ENCODE data around the gene SLC12A5.

SLC12A5 gene

GRCh38 chr20:46022411-46023147 lies 6.4 kb upstream of the SLC12A5 start:
- no peak overlapping the region; a peak in 1 of 22 replicates for H3K27ac ChIP-seq
- peak overlapping the region; percentile 84 to 98 (median 95) for H3K4me2 ChIP-seq
- TF ChIP-seq Cebpa-rat (IDR thresholded peaks at IDR 0.05) = no peak
- no peaks in the 10 kb centered on the region for H3K27me3 ChIP-seq
- H3K4me1 ChIP-seq = peaks cover 22 to 57% (median 44%) of the 10 kb centered on the region in 10 experiments
- H3K9me3 ChIP-seq (replicated peaks in 1 of 11) = peaks cover 0 to 2% (median under 1%) of the 10 kb centered on the region in 11 experiments; a peak in 5 of 22 replicates
- H3K36me3 ChIP-seq = peaks cover 0 to 1% (median 0%) of the 10 kb centered on the region in 11 experiments; a peak in 1 of 22 replicates
- H4K20me1 ChIP-seq = peaks cover 15 to 53% (median 44%) of the 10 kb centered on the region in 11 experiments; a peak in 20 of 22 replicates
- peak overlapping the region; percentile 53 to 76 (median 66) for H3K4me3 ChIP-seq
- peak overlapping the region in 10 of 11 experiments; percentile 44 to 82 (median 64); a peak in 17 of 22 replicates for H3K9ac ChIP-seq

- no peak overlapping the region for H3K9ac ChIP-seq
- H3K4me1 ChIP-seq = peaks cover 17 to 52% (median 39%) of the 10 kb centered on the region in 10 experiments
- H3K36me3 ChIP-seq = no peaks in the 10 kb centered on the region; a peak in 1 of 22 replicates
- peaks cover 21 to 52% (median 49%) of the 10 kb centered on the region in 11 experiments; a peak in 20 of 22 replicates for H4K20me1 ChIP-seq
- H3K4me2 ChIP-seq = peak overlapping the region in 9 of 11 experiments; percentile 21 to 98 (median 94); a peak in 13 of 22 replicates
- no peaks in the 10 kb centered on the region for H3K27me3 ChIP-seq
- TF ChIP-seq Cebpa-rat (IDR thresholded peaks at IDR 0.05) = no peak
- peak overlapping the region in 1 of 10 experiments; percentile 59; a peak in 1 of 20 replicates for H3K4me3 ChIP-seq
- H3K27ac ChIP-seq = no peak overlapping the region
- no peaks in the 10 kb centered on the region for H3K9me3 ChIP-seq (replicated peaks in 1 of 11)
Measured at GRCh38 chr20:46023148-46023484, 5.9 kb upstream of the SLC12A5 start.

DNA sequence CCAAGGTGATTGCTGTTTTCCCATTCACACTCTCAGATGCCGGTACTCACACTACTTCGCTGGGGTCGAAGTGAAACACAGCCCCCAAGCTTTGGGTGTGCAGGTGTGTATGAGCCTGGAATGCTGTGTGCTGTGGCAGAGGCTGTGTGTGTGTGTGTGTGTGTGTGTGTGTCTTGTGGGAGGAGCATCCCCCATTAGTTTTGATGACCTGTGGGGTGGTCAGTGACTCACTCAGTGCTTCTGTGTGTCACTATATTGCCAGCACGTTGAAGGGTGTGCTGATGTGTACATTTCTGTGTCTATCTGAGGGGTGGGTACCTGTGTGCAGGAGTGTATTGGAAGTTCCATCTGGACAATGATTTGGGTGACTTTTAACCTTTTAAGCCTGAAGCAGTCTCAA lies 5.0 kb upstream of the SLC12A5 start:
- Histone ChIP-seq H3K4me1 (peaks cover 13 to 43% (median 30%) of the 10 kb centered on the region in 10 experiments), H3K36me3 (no peaks in the 10 kb centered on the region; a peak in 1 of 22 replicates), H3K27me3 (peaks cover 0 to 7% (median 0%) of the 10 kb centered on the region in 11 experiments; a peak in 4 of 22 replicates), H3K4me3 (no peak overlapping the region), H4K20me1 (peaks cover 22 to 61% (median 58%) of the 10 kb centered on the region in 11 experiments; a peak in 20 of 22 replicates), H3K9me3 (replicated peaks in 1 of 11) (no peaks in the 10 kb centered on the region), H3K27ac (no peak overlapping the region), H3K9ac (no peak overlapping the region), H3K4me2 (no peak overlapping the region)
- no peak for TF ChIP-seq Cebpa-rat (IDR thresholded peaks at IDR 0.05)

- Histone ChIP-seq H4K20me1 (peaks cover 22 to 70% (median 59%) of the 10 kb centered on the region in 11 experiments; a peak in 20 of 22 replicates), H3K4me3 (no peak overlapping the region), H3K9me3 (replicated peaks in 1 of 11) (no peaks in the 10 kb centered on the region), H3K27ac (no peak overlapping the region), H3K4me1 (peaks cover 10 to 29% (median 18%) of the 10 kb centered on the region in 10 experiments), H3K4me2 (no peak overlapping the region), H3K36me3 (no peaks in the 10 kb centered on the region; a peak in 1 of 22 replicates), H3K27me3 (peaks cover under 1 to 21% (median 10%) of the 10 kb centered on the region in 11 experiments; a peak in 20 of 22 replicates), H3K9ac (no peak overlapping the region)
- no peak for TF ChIP-seq Cebpa-rat (IDR thresholded peaks at IDR 0.05)
Measured at GRCh38 chr20:46025376-46025783, 3.6 kb upstream of the SLC12A5 start.

GRCh38 chr20:46027245-46027853 lies 1.7 kb upstream of the SLC12A5 start:
- Histone ChIP-seq H3K27me3 (peaks cover 20 to 40% (median 30%) of the 10 kb centered on the region in 11 experiments), H3K9me3 (replicated peaks in 1 of 11) (no peaks in the 10 kb centered on the region), H3K9ac (no peak overlapping the region), H3K27ac (no peak overlapping the region), H4K20me1 (peaks cover 22 to 89% (median 78%) of the 10 kb centered on the region in 11 experiments; a peak in 20 of 22 replicates), H3K4me1 (peaks cover 0 to 15% (median 7%) of the 10 kb centered on the region in 10 experiments; a peak in 15 of 20 replicates), H3K4me3 (no peak overlapping the region), H3K4me2 (no peak overlapping the region), H3K36me3 (no peaks in the 10 kb centered on the region; a peak in 1 of 22 replicates)
- no peak for TF ChIP-seq Cebpa-rat (IDR thresholded peaks at IDR 0.05)

DNA sequence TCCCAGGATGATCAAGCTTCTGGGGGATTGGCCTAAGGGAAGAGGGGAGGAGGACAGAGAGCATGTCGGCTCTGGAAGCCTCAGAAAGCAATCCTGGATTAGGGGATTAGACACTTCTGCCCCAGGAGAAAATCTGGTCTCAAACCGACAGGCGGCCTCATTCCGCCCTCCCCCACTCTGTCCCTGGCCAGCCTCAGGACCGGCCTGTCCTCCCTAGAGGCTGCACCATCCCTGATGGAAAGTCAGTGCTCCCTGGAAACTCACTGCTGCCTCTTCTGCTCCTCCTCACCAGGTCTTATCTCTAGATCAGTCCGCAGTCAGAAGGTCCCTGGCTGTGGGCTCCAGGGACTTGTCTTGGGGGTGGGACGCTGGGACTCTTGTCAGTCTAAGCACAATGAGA lies 905 bp upstream of the SLC12A5 start:
- no peaks in the 10 kb centered on the region; a peak in 1 of 22 replicates for H3K36me3 ChIP-seq

DNA sequence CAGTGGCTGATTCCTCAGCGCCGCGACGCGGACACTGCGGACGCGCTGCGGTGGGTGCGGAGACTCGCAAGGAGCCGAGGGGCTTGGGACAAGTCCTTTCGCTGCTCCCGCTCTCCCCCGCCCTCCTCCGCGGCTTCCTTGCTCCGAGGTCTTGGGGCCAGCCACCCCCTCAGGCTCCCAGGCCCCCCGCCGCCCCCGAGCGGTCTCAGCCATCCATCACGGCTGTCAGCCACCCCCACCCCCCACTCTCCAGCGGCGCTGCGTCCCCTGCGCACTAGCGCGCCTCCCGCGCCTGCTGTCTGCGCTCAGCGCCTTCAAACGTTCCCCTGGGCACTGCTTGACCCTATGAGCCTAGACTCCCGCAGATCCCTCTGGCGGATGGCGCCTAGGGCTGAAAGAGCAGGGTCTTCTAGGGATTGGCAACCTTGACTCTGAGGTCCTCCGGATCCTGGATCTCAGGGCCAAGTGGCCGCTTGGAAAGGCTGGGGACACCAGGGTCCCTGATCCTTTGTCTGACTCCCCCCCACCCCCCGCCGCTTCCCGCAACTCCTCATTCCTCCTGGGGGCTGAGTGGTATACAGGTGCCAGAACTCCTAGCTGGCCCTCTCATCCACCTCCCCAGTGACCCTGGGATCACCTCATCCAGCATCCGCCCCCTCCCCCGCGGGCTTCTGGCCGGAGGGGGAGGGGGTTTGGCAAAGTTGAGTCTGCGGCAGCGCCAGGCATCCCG lies 1.4 kb downstream of the SLC12A5 start:
- Histone ChIP-seq H3K4me2 (no peak overlapping the region), H3K27ac (no peak overlapping the region), H3K9me3 (replicated peaks in 1 of 11) (no peaks in the 10 kb centered on the region), H3K4me3 (no peak overlapping the region), H3K9ac (no peak overlapping the region), H3K36me3 (no peaks in the 10 kb centered on the region; a peak in 1 of 22 replicates), H3K27me3 (peaks cover 30 to 62% (median 46%) of the 10 kb centered on the region in 11 experiments), H4K20me1 (peaks cover 17 to 91% (median 70%) of the 10 kb centered on the region in 11 experiments; a peak in 20 of 22 replicates), H3K4me1 (peaks cover 0 to 3% (median 0%) of the 10 kb centered on the region in 10 experiments; a peak in 2 of 20 replicates)
- no peak for TF ChIP-seq Cebpa-rat (IDR thresholded peaks at IDR 0.05)

More for the DNA sequence above, 905 bp upstream of the SLC12A5 start:
- no peak overlapping the region for H3K4me3 ChIP-seq
- H3K9ac ChIP-seq = no peak overlapping the region
- H3K27me3 ChIP-seq = peaks cover 28 to 48% (median 38%) of the 10 kb centered on the region in 11 experiments
- peaks cover 22 to 94% (median 81%) of the 10 kb centered on the region in 11 experiments; a peak in 20 of 22 replicates for H4K20me1 ChIP-seq
- no peaks in the 10 kb centered on the region for H3K9me3 ChIP-seq (replicated peaks in 1 of 11)
- peaks cover 0 to 12% (median 3%) of the 10 kb centered on the region in 10 experiments; a peak in 9 of 20 replicates for H3K4me1 ChIP-seq
- no peak overlapping the region for H3K4me2 ChIP-seq
- TF ChIP-seq Cebpa-rat (IDR thresholded peaks at IDR 0.05) = no peak
- H3K27ac ChIP-seq = no peak overlapping the region

GRCh38 chr20:46031014-46031569 lies 2.1 kb downstream of the SLC12A5 start:
- H3K4me3 ChIP-seq = no peak overlapping the region
- peak overlapping the region in 2 of 11 experiments; percentile 23 to 26; a peak in 2 of 22 replicates for H3K4me2 ChIP-seq
- TF ChIP-seq Cebpa-rat (IDR thresholded peaks at IDR 0.05) = no peak

More at GRCh38 chr20:46031014-46031569, 2.1 kb downstream of the SLC12A5 start:
- Histone ChIP-seq H3K36me3 (no peaks in the 10 kb centered on the region; a peak in 1 of 22 replicates), H3K27ac (no peak overlapping the region), H3K9ac (no peak overlapping the region), H3K9me3 (replicated peaks in 1 of 11) (no peaks in the 10 kb centered on the region), H4K20me1 (peaks cover 17 to 85% (median 64%) of the 10 kb centered on the region in 11 experiments; a peak in 20 of 22 replicates), H3K4me1 (peaks cover 0 to 3% (median 0%) of the 10 kb centered on the region in 10 experiments; a peak in 2 of 20 replicates), H3K27me3 (peaks cover 30 to 62% (median 46%) of the 10 kb centered on the region in 11 experiments)
